ENCODE measurements around the gene ECHDC3.

Gene ECHDC3

DNA sequence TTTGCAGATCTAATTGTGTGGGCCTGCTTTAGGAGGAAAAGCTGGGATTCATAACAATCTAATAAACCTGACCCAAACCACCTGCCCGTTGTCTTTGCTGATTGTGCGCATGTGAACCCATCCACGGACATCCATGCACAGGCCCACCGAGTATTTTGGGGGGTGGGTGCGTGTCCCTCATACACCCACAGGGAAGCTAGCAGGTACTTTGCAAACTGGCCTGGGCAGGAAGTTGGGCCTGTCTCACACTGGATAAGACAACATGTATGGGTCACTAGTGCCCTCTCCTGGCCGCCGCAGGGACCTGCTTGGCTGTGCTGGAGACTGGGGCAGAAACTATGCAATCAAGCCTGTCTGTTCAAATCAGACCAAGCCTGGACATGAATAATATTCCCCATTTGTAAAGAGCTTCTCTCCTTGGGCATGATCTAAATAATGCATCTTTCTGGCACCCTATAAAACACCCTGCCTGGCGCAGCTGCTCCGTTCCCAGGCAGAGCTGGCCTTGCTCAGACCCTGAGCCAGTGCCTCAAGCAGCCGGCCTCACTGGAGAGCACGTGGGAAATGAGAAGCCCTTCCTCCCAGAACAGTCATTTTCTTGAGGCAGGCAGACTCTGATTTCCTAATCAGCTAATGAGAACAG lies 15.8 kb downstream of the ECHDC3 start:
- Histone ChIP-seq H3K9ac (ENCODE audit: low read depth, low read length) (no peak overlapping the region), H3K4me1 (ENCODE audit: control insufficient read depth, insufficient read depth, low read length) (no peaks in the 10 kb centered on the region), H3K9me3 (ENCODE audit: control insufficient read depth, insufficient read depth, low read length) (no peaks in the 10 kb centered on the region), H3K4me3 (ENCODE audit: low read depth, low read length) (no peak overlapping the region), H3K36me3 (ENCODE audit: control insufficient read depth, insufficient read depth, low read length) (no peaks in the 10 kb centered on the region), H3K27me3 (ENCODE audit: control insufficient read depth, insufficient read depth, low read length) (no peaks in the 10 kb centered on the region)

DNA sequence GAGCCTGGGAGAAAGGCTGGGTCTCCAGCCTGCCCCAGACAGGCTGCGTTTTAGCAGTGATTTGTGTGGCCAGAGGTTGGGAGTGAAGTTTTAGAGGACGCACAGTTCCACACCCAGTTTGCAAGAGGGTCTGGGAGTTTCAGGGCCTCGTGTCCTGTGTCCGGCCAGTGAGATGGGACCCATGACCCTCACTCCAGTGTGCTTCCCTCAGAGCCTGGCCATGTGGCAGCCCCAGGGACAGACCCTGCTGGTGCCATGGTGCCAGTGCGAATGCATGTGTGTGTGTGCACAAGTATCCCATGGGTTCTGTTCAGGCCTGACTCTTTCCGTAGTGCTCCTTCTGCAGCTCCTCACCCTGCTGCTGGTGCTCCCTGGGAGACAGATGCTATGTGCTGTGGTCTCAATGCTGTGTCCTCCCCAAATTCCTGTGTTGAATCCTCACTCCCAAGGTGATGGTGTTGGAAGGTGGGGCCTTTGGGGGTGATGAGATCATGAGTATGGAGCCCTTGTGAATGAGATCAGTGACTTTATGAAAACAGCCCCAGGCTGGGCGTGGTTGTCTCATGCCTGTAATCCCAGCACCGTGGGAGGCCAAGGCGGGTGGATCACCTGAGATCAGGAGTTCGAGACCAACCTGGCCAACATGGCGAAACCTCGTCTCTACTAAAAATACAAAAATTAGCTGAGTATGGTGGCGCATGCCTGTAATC lies 16.5 kb downstream of the ECHDC3 start:
- Histone ChIP-seq H3K27me3 (ENCODE audit: control insufficient read depth, insufficient read depth, low read length) (no peaks in the 10 kb centered on the region), H3K9ac (ENCODE audit: low read depth, low read length) (no peak overlapping the region), H3K4me3 (ENCODE audit: low read depth, low read length) (no peak overlapping the region), H3K36me3 (ENCODE audit: control insufficient read depth, insufficient read depth, low read length) (no peaks in the 10 kb centered on the region), H3K4me1 (ENCODE audit: control insufficient read depth, insufficient read depth, low read length) (no peaks in the 10 kb centered on the region), H3K9me3 (ENCODE audit: control insufficient read depth, insufficient read depth, low read length) (no peaks in the 10 kb centered on the region)

DNA sequence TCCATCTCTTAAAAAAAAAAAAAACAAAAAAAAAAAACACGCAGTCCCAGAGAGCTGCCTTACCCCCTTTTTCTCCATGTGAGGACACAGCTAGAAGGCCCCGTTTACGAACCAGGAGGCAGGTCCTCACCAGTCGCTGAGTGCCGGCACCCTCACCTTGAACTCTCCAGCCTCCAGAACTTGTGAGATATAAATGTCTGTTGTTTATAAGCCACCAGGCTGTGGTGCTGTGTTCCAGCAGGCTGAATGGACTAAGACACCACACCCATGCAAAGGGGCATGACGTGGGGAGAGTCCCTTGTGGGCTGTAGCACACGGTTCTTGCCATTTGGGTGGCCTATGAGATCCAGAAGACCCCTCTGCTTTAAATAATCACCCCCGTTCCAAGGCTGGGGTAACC lies 17.2 kb downstream of the ECHDC3 start:
- Histone ChIP-seq H3K9ac (ENCODE audit: low read depth, low read length) (no peak overlapping the region), H3K4me3 (ENCODE audit: low read depth, low read length) (no peak overlapping the region), H3K36me3 (ENCODE audit: control insufficient read depth, insufficient read depth, low read length) (no peaks in the 10 kb centered on the region), H3K27me3 (ENCODE audit: control insufficient read depth, insufficient read depth, low read length) (no peaks in the 10 kb centered on the region), H3K9me3 (ENCODE audit: control insufficient read depth, insufficient read depth, low read length) (no peaks in the 10 kb centered on the region), H3K4me1 (ENCODE audit: control insufficient read depth, insufficient read depth, low read length) (no peaks in the 10 kb centered on the region)

DNA sequence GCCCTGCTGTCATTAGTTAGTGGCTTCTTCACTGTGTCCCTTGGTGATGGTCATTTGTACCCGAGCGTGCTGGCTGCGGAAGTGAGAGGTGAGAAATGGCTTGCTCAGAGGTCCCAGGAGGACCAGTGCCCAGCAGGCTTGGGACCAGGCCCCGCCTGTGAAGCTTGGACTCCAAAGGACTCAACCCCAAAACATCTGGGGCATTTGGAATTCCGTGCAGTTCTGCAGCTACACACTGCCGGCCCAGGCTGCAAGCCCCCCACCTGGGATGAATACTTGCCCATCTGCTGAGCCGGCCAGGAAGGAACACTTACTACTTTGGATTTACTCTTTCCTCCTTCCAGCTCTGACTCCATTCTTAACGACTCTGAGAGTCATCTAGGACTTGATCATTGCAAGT lies 18.0 kb downstream of the ECHDC3 start:
- Histone ChIP-seq H3K27me3 (ENCODE audit: control insufficient read depth, insufficient read depth, low read length) (no peaks in the 10 kb centered on the region), H3K36me3 (ENCODE audit: control insufficient read depth, insufficient read depth, low read length) (no peaks in the 10 kb centered on the region), H3K9ac (ENCODE audit: low read depth, low read length) (no peak overlapping the region), H3K4me3 (ENCODE audit: low read depth, low read length) (no peak overlapping the region), H3K9me3 (ENCODE audit: control insufficient read depth, insufficient read depth, low read length) (no peaks in the 10 kb centered on the region), H3K4me1 (ENCODE audit: control insufficient read depth, insufficient read depth, low read length) (no peaks in the 10 kb centered on the region)

DNA sequence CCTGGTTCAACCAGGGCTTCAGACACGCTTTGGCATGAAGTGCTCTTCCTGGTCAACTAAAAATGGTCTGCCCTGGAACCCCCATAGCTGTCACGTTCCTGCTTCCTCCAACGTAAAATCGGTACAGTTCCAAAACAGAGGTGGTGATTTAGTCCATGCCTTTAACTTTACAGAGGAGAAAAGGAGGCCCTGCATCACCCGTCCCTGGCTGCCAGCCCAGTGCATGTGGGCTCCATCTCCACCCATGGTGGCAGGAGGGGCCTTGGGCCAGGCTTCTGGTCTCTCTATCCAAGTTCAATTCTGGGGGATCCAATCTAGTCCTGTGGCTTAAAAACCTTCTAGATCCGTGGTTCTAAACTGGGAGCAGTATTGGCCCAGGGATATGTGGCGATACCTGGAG lies 18.7 kb downstream of the ECHDC3 start:
- H3K4me1 ChIP-seq (ENCODE audit: control insufficient read depth, insufficient read depth, low read length): no peaks in the 10 kb centered on the region
- H3K36me3 ChIP-seq (ENCODE audit: control insufficient read depth, insufficient read depth, low read length): no peaks in the 10 kb centered on the region
- H3K9ac ChIP-seq (ENCODE audit: low read depth, low read length): no peak overlapping the region
- no peaks in the 10 kb centered on the region for H3K27me3 ChIP-seq (ENCODE audit: control insufficient read depth, insufficient read depth, low read length)
- H3K4me3 ChIP-seq (ENCODE audit: low read depth, low read length): no peak overlapping the region
- H3K9me3 ChIP-seq (ENCODE audit: control insufficient read depth, insufficient read depth, low read length): no peaks in the 10 kb centered on the region

- Histone ChIP-seq H3K36me3 (ENCODE audit: control insufficient read depth, insufficient read depth, low read length) (no peaks in the 10 kb centered on the region), H3K4me3 (ENCODE audit: low read depth, low read length) (no peak overlapping the region), H3K4me1 (ENCODE audit: control insufficient read depth, insufficient read depth, low read length) (no peaks in the 10 kb centered on the region), H3K9me3 (ENCODE audit: control insufficient read depth, insufficient read depth, low read length) (no peaks in the 10 kb centered on the region), H3K27me3 (ENCODE audit: control insufficient read depth, insufficient read depth, low read length) (no peaks in the 10 kb centered on the region), H3K9ac (ENCODE audit: low read depth, low read length) (no peak overlapping the region)
These were observed 19.2 kb downstream of the ECHDC3 start for GRCh38 chr10:11761431-11761830.

GRCh38 chr10:11762706-11763500 lies 20.7 kb downstream of the ECHDC3 start:
- Histone ChIP-seq H3K4me1 (ENCODE audit: control insufficient read depth, insufficient read depth, low read length) (no peaks in the 10 kb centered on the region), H3K9me3 (ENCODE audit: control insufficient read depth, insufficient read depth, low read length) (no peaks in the 10 kb centered on the region), H3K36me3 (ENCODE audit: control insufficient read depth, insufficient read depth, low read length) (no peaks in the 10 kb centered on the region), H3K27me3 (ENCODE audit: control insufficient read depth, insufficient read depth, low read length) (no peaks in the 10 kb centered on the region), H3K9ac (ENCODE audit: low read depth, low read length) (no peak overlapping the region), H3K4me3 (ENCODE audit: low read depth, low read length) (no peak overlapping the region)

- Histone ChIP-seq H3K36me3 (ENCODE audit: control insufficient read depth, insufficient read depth, low read length) (no peaks in the 10 kb centered on the region), H3K4me3 (ENCODE audit: low read depth, low read length) (no peak overlapping the region), H3K9ac (ENCODE audit: low read depth, low read length) (no peak overlapping the region), H3K9me3 (ENCODE audit: control insufficient read depth, insufficient read depth, low read length) (no peaks in the 10 kb centered on the region), H3K4me1 (ENCODE audit: control insufficient read depth, insufficient read depth, low read length) (no peaks in the 10 kb centered on the region), H3K27me3 (ENCODE audit: control insufficient read depth, insufficient read depth, low read length) (no peaks in the 10 kb centered on the region)
These were observed 21.3 kb downstream of the ECHDC3 start for GRCh38 chr10:11763501-11763861.

- H3K36me3 ChIP-seq (ENCODE audit: control insufficient read depth, insufficient read depth, low read length): no peaks in the 10 kb centered on the region
- H3K4me3 ChIP-seq (ENCODE audit: low read depth, low read length): no peak overlapping the region
- no peak overlapping the region for H3K9ac ChIP-seq (ENCODE audit: low read depth, low read length)
- no peaks in the 10 kb centered on the region for H3K27me3 ChIP-seq (ENCODE audit: control insufficient read depth, insufficient read depth, low read length)
- no peaks in the 10 kb centered on the region for H3K9me3 ChIP-seq (ENCODE audit: control insufficient read depth, insufficient read depth, low read length)
- no peaks in the 10 kb centered on the region for H3K4me1 ChIP-seq (ENCODE audit: control insufficient read depth, insufficient read depth, low read length)
These were observed 23.0 kb downstream of the ECHDC3 start for GRCh38 chr10:11765141-11765540.

DNA sequence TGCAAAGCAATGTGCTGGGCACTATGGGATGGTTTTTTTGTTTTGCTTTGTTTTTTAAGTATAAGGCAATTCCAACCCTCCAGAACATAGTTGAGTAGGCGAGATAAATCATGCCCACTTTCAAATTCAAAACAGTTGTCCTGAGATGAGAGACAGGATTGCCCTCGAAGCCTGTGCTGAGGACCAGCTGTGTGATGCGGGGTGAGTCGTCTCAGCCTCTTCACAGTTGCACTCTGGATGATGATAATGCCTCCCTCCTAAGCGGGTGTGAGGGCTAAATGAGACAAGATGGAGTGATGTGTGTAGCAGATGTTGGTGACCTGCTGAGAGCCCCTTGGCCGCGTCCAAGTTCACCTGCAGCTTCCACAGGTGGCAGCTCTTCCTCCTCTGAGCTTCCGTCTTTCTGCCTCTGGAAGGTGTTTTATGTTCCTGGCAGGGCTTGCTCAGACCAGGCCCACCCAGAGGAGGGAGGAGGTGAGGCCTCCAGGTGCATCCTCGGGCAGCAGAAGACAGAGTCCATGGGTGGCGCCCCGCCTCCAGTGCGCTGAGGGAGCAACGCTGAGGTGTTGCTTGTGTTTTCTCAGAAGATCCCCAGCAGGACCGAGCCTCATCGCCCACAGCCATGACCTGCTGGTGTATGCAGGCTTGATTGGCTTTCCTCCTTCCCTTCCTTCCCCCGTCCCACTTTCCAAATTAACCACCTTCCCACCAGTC lies 30.6 kb downstream of the ECHDC3 start:
- no peaks in the 10 kb centered on the region for H3K4me1 ChIP-seq (ENCODE audit: control insufficient read depth, insufficient read depth, low read length)
- no peaks in the 10 kb centered on the region for H3K9me3 ChIP-seq (ENCODE audit: control insufficient read depth, insufficient read depth, low read length)
- H3K9ac ChIP-seq (ENCODE audit: low read depth, low read length): no peak overlapping the region

DNA sequence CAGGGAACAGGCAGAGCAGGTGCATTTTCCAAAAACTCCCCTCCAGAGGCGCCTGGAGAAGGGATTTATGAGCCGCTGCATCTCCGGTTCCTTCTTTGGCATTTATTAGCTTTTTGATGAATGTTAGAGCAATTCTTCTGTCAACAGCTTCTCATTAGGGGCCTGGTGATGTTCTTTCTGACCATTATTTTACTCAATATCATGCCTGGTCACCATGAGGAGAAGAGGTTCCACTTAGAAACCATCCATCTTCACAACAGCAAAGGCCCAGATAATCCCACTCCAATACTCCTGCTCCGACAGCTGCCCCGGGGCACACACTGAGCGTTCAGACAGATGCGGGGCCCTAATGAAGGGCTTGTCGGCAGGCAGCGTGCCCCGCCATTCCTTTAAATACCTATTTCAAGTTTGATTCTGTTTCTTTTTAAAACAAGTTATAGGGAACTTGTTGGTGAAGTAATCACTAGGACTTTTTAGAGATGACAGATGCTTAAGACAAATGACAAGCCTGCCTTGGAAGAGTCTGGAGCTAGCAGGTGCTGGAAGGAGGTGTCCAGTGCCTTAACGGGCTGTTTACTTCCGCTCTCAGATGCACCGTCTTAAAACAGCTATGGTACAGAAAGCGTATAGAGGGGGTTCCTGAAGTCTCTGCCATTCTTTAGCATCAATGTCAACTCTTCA lies 31.7 kb downstream of the ECHDC3 start:
- no peak overlapping the region for H3K4me3 ChIP-seq (ENCODE audit: low read depth, low read length)
- no peaks in the 10 kb centered on the region for H3K4me1 ChIP-seq (ENCODE audit: control insufficient read depth, insufficient read depth, low read length)
- H3K9ac ChIP-seq (ENCODE audit: low read depth, low read length): no peak overlapping the region
- H3K36me3 ChIP-seq (ENCODE audit: control insufficient read depth, insufficient read depth, low read length): no peaks in the 10 kb centered on the region
- H3K27me3 ChIP-seq (ENCODE audit: control insufficient read depth, insufficient read depth, low read length): no peaks in the 10 kb centered on the region
- no peaks in the 10 kb centered on the region for H3K9me3 ChIP-seq (ENCODE audit: control insufficient read depth, insufficient read depth, low read length)

More for the DNA sequence above, 30.6 kb downstream of the ECHDC3 start:
- H3K36me3 ChIP-seq (ENCODE audit: control insufficient read depth, insufficient read depth, low read length): no peaks in the 10 kb centered on the region
- no peak overlapping the region for H3K4me3 ChIP-seq (ENCODE audit: low read depth, low read length)
- H3K27me3 ChIP-seq (ENCODE audit: control insufficient read depth, insufficient read depth, low read length): no peaks in the 10 kb centered on the region
